Activated naive CD4-positive, alpha-beta T cell treated with anti-CD3 and anti-CD28 coated beads, Interleukin-2, amount 10 ng/mL, durations not matched to agents 7 days and 5 days (primary cell): Measurements from ENCODE around the gene IL1RAPL2.
"Not testable (repeated sequence)": the region's sequence is repeated elsewhere in the genome, so short reads cannot be mapped to it uniquely, and the experiment has no call there.

Experiments used
- CTCF ChIA-PET: fragments of 350-600 bp; sonication (Branson Sonifier 250); formaldehyde crosslinking; loops from one replicate; lab custom pipeline; 2021; ENCODE audit warnings: antibody characterized with exemption; lab: Charles Lee
- DNase-seq: peaks from one replicate; pipeline ENCODE4 v3.0.0-alpha.2; 2020
- H3K27ac Mint-ChIP-seq: one replicate; pipeline ENCODE4 v1.8.0; 2021; ENCODE audit warnings: mild to moderate bottlenecking, moderate library complexity, mixed read lengths
- H3K27me3 Mint-ChIP-seq: one replicate; pipeline ENCODE4 v1.8.0; 2021; ENCODE audit warnings: mild to moderate bottlenecking, mixed read lengths
- H3K36me3 Mint-ChIP-seq: one replicate; pipeline ENCODE4 v1.8.0; 2021; ENCODE audit warnings: mixed read lengths
- H3K4me1 Mint-ChIP-seq: one replicate; pipeline ENCODE4 v1.8.0; 2021; ENCODE audit warnings: mixed read lengths
- H3K4me3 Mint-ChIP-seq: one replicate; pipeline ENCODE4 v1.8.0; 2021; ENCODE audit warnings: mild to moderate bottlenecking, moderate library complexity, mixed read lengths
- H3K9me3 Mint-ChIP-seq: one replicate; pipeline ENCODE4 v1.8.0; 2021; ENCODE audit warnings: mixed read lengths

The IL1RAPL2 gene

DNA sequence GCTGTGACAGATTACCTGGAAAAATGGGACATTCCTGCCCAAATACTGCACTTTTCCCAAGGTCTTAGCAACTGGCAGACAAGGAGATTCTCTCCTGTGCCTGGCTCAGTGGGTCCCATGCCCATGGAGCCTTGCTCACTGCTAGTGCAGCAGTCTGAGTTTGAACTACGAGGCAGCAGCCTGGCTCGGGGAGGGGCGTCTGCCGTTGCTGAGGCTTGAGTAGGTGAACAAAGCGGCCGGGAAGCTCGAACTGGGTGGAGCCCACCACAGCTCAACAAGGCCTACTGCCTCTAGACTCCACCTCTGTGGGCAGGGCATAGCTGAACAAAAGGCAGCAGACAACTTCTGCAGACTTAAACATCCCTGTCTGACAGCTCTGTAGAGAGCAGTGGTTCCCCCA, 1118.3 kb downstream of the IL1RAPL2 start:
- H3K36me3 Mint-ChIP-seq, H3K27me3 Mint-ChIP-seq, H3K4me1 Mint-ChIP-seq, H3K4me3 Mint-ChIP-seq, DNase-seq, H3K27ac Mint-ChIP-seq, CTCF ChIA-PET, H3K9me3 Mint-ChIP-seq: not testable (repeated sequence)

DNA sequence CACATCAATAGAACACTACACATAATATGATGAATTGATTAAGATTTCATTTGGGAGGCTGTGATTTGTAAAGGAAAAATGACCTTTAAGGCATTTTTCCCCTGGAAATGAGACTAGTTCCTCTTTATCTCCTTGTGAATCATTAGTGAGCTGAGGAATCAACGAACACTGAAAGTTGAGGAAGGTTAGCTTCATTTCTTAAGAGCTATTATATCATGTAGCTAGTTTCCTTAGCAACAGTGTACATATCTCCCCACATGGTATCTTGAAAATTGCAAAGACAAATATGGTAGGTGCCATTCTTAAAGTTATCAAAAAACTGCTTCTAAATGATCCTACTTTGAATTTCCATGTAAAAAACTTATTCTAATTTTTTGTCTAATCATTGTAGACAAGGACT, 1128.8 kb downstream of the IL1RAPL2 start:
- CTCF ChIA-PET: no interaction called here
- no peaks in the 10 kb centered on the region for H3K27me3 Mint-ChIP-seq
- H3K36me3 Mint-ChIP-seq: no peaks in the 10 kb centered on the region
- no peaks in the 10 kb centered on the region for H3K4me1 Mint-ChIP-seq
- H3K27ac Mint-ChIP-seq: no peak overlapping the region
- no peak for DNase-seq
- H3K9me3 Mint-ChIP-seq: peaks cover 3% of the 10 kb centered on the region
- no peak overlapping the region for H3K4me3 Mint-ChIP-seq

DNA sequence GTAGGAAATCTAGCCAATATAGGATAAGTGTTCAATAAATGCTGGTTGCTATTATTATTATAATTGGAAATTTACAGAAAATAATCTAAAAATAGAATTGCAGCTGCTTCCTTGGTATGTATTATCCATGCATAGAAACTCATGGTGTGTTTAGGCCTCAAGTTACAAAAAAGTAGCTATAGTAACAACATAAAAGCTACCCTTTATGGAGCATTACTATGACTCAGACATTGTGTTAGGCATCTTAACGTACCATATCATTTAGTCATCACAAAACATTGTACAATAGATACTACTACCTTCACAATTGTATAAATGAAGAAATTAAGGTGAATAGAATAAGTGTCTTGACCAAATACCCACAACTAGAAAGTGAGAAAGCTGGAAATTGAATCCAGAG, 1129.5 kb downstream of the IL1RAPL2 start:
- H3K27ac Mint-ChIP-seq: no peak overlapping the region
- no peak overlapping the region for H3K4me3 Mint-ChIP-seq
- CTCF ChIA-PET: no interaction called here
- H3K36me3 Mint-ChIP-seq: no peaks in the 10 kb centered on the region
- no peak for DNase-seq
- peaks cover 3% of the 10 kb centered on the region for H3K9me3 Mint-ChIP-seq
- no peaks in the 10 kb centered on the region for H3K4me1 Mint-ChIP-seq
- H3K27me3 Mint-ChIP-seq: no peaks in the 10 kb centered on the region

DNA sequence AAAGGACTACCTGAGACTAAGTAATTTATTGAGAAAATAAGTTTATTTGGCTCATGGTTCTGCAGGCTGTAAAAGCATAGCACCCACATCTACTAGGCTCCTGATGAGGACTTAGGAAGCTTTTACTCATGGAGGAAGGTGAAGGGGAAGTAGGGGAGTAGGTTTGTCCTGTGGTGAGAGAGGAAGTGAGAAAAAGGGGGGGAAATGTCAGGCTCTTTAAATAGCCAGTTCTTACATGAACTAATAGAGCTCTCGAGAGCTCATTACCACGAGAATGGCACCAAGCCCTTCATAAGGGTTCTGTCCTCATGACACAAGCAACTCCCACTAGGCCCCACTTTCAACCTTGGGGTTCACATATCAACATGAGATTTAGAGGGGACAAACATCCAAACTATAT, 1130.9 kb downstream of the IL1RAPL2 start:
- no peaks in the 10 kb centered on the region for H3K27me3 Mint-ChIP-seq
- CTCF ChIA-PET: no interaction called here

DNA sequence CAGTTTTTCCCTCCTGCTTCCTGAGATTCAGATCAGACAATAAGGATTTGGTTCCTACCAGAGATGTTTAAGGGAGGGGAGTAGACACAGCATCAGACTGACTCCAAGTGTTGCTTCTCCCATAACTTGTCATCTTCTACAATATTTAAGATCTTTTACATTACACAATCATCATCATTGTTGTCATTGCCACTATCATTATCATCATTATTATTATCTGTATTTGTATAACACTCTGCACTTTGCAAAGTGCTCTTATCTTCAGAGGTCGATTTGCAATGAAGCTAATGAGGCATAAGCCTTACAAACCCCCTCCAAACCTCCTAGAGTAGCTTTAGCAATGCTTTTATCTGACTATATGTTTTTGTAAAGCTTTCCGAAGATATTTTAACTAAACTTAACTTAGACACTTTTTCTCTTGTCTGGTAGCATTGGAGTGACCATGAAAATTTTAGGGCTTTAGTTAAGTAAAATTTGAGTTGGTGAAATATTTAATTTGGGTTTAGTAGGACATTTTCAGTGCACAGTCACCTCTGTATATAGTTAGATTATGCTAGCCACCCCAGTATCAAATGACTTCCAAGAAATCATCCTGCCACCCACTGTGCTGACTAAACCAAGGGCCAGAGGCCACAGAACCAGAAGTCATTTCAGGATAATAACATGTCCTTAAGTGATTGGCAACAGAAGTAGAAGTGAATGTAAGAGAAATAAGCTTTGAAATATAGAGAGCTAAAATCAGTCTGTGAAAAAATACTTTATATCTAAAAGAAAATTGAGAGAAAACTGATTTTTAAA, 1132.2 kb downstream of the IL1RAPL2 start:
- Mint-ChIP-seq H3K36me3 (no peaks in the 10 kb centered on the region), H3K9me3 (peaks cover 3% of the 10 kb centered on the region)

More for the DNA sequence above, 1130.9 kb downstream of the IL1RAPL2 start:
- Mint-ChIP-seq H3K27ac (no peak overlapping the region), H3K36me3 (no peaks in the 10 kb centered on the region), H3K9me3 (peaks cover 3% of the 10 kb centered on the region), H3K4me1 (no peaks in the 10 kb centered on the region), H3K4me3 (no peak overlapping the region)
- DNase-seq: no peak

DNA sequence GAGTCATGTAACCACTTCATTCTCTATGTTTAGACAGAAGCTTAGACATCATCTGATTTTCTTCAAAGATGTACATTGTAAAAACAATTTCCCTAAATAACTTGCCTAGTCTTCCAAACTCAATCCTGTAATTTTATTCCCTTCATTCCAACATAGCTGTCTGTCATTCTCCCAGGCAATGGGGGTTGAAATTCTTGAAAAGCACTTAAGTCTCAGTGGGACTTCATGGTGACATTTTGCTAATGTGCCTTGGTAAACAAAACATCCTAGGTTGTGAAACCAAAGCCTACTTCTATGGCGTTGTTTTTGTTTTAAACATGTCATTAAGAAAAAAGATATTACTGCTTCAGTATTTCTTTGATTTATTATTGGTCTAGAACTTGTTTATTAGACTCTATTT, 1134.3 kb downstream of the IL1RAPL2 start:
- Mint-ChIP-seq H3K4me1 (no peaks in the 10 kb centered on the region), H3K27me3 (no peaks in the 10 kb centered on the region), H3K9me3 (no peaks in the 10 kb centered on the region), H3K27ac (no peak overlapping the region), H3K4me3 (no peak overlapping the region), H3K36me3 (no peaks in the 10 kb centered on the region)
- no peak for DNase-seq
- CTCF ChIA-PET: no interaction called here

More for the DNA sequence above, 1132.2 kb downstream of the IL1RAPL2 start:
- Mint-ChIP-seq H3K27me3 (no peaks in the 10 kb centered on the region), H3K27ac (no peak overlapping the region), H3K4me3 (no peak overlapping the region), H3K4me1 (no peaks in the 10 kb centered on the region)
- CTCF ChIA-PET: no interaction called here
- no peak for DNase-seq

DNA sequence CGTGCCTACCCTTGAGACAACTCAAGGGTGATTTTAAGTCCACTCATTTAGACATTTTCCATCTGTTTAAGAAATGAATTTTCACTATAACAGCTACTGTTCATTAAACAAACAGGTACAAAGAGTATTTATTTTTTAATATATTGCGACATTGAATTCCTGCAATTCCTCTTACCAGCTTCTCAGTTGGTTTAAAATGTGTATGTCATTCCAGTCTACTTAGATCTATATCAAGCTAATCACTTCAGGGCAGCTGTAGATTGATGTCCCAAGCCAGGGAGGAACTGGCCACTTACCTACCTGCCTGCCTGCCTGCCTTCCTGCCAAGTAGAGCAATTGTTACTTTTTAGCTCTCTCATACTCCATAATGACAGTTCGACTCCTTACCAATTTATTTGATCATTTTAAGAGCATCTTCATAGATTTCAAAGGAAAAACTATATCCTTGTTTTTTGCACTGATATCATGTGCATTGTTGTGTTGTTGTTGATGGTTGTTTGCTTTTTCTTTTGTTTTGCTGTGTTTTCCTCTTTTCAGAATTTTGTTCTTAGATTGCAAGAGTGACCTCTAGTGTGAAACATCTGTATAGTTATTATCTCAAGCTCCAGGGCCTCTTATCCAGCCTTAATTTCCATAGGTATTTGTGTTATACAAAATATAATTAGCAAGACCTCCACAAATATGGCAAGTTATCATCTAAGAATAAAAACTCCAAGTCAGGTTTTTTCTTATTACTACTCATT, 1135.5 kb downstream of the IL1RAPL2 start:
- no peaks in the 10 kb centered on the region for H3K36me3 Mint-ChIP-seq
- CTCF ChIA-PET: no interaction called here

DNA sequence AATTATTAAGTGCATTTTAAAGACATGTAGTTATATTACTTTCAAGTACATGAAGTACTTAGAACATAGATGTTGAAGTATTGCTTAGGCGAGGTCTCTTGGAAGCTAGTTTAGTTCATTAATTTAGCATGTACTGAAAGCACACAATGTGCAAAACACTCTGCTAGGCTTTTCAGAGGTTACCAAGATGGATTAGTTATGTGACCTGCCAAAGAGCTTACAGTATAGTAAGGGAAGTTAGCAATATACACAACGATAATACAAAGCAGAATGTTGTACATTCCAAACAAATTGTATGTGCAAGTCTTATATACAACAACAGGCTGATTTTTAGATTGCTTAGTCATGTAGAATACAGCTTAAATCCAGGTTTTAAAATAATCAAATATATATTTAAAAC, 1137.9 kb downstream of the IL1RAPL2 start:
- DNase-seq: no peak
- CTCF ChIA-PET: no interaction called here

More for the DNA sequence above, 1135.5 kb downstream of the IL1RAPL2 start:
- Mint-ChIP-seq H3K9me3 (no peaks in the 10 kb centered on the region), H3K27ac (no peak overlapping the region), H3K4me1 (no peaks in the 10 kb centered on the region), H3K27me3 (no peaks in the 10 kb centered on the region), H3K4me3 (no peak overlapping the region)
- no peak for DNase-seq

DNA sequence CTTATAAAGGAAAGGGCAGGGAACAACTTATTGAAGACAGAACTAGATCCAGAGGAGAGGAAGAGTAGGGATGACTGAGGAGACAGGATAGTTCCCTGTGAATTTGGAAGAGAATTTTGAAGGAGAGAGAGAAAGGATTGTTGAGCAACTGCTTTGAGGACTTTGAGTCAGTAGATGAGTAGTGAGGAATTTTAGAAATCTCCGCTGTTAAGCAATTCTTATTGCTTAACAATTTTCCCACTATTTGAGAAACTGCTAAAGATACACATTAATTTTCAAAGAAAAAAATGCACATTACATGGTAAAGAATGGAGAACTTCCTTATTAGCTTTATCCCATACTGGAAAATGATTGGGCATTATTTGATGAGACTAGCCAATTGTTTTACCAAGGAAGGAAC, 1140.0 kb downstream of the IL1RAPL2 start:
- no peak overlapping the region for H3K4me3 Mint-ChIP-seq
- H3K9me3 Mint-ChIP-seq: no peaks in the 10 kb centered on the region
- CTCF ChIA-PET: no interaction called here
- DNase-seq: no peak
- no peak overlapping the region for H3K27ac Mint-ChIP-seq
- no peaks in the 10 kb centered on the region for H3K27me3 Mint-ChIP-seq
- no peaks in the 10 kb centered on the region for H3K4me1 Mint-ChIP-seq
- no peaks in the 10 kb centered on the region for H3K36me3 Mint-ChIP-seq

More for the DNA sequence above, 1137.9 kb downstream of the IL1RAPL2 start:
- Mint-ChIP-seq H3K27ac (no peak overlapping the region), H3K9me3 (no peaks in the 10 kb centered on the region), H3K36me3 (no peaks in the 10 kb centered on the region), H3K4me3 (no peak overlapping the region), H3K27me3 (no peaks in the 10 kb centered on the region), H3K4me1 (no peaks in the 10 kb centered on the region)

DNA sequence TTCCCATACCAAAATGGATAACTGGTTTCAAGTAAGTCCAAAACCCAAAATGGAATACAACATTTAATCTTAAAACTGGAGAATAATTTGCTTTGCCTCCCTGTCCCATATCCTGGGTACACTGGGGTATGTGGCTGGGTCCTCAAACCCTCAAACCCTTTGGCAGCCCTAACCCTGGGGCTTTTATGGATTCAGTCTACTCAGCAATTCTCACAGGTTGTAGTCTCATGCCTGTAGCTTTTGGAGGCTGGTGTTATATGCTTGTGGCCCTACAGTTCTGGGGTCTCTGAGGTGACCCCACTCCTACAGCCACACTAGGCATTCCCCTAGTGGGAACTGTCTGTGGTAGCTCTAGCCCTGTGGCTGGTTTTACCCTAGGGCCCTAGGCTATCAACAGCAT, 1145.8 kb downstream of the IL1RAPL2 start:
- peaks cover 3% of the 10 kb centered on the region for H3K9me3 Mint-ChIP-seq
- DNase-seq: no peak
- no peaks in the 10 kb centered on the region for H3K27me3 Mint-ChIP-seq
- H3K4me3 Mint-ChIP-seq: no peak overlapping the region
- no peaks in the 10 kb centered on the region for H3K4me1 Mint-ChIP-seq
- CTCF ChIA-PET: no interaction called here
- no peaks in the 10 kb centered on the region for H3K36me3 Mint-ChIP-seq
- H3K27ac Mint-ChIP-seq: no peak overlapping the region

DNA sequence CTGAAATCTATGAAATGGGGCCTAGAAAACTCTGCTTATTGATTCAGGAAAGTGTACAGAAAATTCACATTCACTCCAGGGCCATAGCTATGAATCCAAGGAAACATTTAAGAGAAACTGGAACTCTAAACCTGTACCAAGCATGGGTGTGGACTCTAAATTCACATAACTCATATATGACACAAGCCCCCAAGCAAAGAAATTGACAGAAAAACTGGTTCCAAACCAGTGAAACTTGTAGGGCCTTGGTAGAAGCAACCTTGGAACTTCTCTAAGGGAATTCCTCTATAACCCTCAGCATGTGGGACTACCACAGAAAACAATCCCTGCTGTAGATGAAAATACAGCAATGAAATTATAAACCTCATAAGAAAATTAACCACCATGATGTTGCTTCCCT, 1149.7 kb downstream of the IL1RAPL2 start:
- Mint-ChIP-seq H3K9me3 (peaks cover 3% of the 10 kb centered on the region), H3K4me1 (no peaks in the 10 kb centered on the region), H3K27ac (no peak overlapping the region), H3K4me3 (no peak overlapping the region), H3K36me3 (no peaks in the 10 kb centered on the region), H3K27me3 (no peaks in the 10 kb centered on the region)
- CTCF ChIA-PET: no interaction called here
- DNase-seq: no peak

DNA sequence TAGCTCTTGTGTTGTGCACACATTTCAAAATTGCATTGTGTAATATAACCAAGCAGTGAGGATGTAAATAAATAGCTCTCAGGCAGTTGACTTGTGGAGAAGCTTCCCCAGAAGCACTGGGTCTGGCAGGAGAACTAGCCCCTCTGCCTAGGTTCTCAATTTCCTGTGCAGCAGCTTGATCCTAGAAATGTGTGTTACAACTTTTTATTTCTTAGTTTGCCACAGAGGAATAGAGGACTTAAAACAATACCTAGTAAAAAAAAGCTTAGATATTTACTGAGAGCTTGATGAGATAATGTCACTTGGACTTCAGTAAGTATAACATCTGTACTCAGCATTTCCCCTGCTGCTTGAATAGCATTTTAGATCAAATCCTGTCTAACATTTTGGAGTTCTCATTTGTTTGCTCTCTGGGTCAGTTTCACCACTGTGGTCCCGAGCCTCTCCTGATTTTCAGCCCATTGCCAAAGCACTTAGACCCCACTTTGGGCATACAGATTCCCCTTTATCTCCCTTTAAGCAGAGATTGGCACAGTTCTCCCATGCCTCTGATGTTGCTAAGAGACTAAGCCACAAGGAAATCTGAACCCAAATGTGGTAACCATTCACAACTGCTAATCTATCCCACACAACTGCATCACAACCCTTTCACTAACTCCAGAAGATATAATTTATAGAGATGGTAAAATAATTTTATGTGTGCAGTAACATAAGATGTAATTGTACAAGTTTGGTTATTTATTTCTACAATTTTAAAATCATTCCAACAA, 1158.2 kb downstream of the IL1RAPL2 start:
- CTCF ChIA-PET: no interaction called here
- Mint-ChIP-seq H3K27ac (no peak overlapping the region), H3K9me3 (no peaks in the 10 kb centered on the region), H3K4me3 (no peak overlapping the region), H3K27me3 (no peaks in the 10 kb centered on the region), H3K36me3 (no peaks in the 10 kb centered on the region), H3K4me1 (no peaks in the 10 kb centered on the region)
- no peak for DNase-seq

DNA sequence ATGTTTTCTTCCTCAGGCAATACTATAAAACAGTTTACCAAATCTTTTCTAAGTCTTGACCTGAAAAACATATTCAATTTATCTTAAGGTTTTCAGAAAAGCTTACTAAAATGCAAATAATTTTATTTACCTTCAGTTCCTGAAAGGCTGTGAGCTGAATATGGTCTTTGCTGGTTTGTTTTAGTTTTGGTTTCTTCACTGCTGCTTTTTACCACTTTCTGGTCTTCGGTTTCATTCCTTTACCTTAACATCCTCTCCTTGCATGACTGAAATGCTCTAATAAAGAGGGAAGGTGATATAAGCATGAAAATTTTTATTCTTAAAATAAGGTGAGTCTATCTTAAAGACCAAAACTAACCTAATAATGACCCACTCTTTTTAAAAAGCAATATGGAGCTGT, 1159.2 kb downstream of the IL1RAPL2 start:
- no peak for DNase-seq
- no peak overlapping the region for H3K27ac Mint-ChIP-seq
- no peaks in the 10 kb centered on the region for H3K9me3 Mint-ChIP-seq
- no peak overlapping the region for H3K4me3 Mint-ChIP-seq
- H3K36me3 Mint-ChIP-seq: no peaks in the 10 kb centered on the region
- no peaks in the 10 kb centered on the region for H3K4me1 Mint-ChIP-seq
- H3K27me3 Mint-ChIP-seq: no peaks in the 10 kb centered on the region
- CTCF ChIA-PET: no interaction called here

DNA sequence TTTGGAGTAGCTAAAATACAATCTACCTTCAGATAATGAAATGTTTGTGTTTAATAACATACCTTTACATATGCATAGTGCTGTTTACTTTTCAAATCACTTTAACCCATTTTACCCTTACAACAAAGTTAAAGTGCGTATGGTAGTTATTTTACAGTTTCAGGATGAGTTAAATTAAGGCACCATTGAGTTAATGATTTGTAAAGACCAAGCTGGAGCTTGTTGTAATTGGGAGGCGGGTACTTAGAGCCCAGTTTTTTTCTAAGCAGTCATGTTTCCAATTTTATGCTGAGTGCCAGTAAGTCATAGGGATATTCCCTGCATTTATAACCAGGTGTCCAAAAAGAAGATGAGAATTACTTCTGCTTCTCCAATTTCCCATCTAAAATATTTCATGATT, 1172.2 kb downstream of the IL1RAPL2 start:
- DNase-seq: no peak
- no peaks in the 10 kb centered on the region for H3K27me3 Mint-ChIP-seq
- H3K27ac Mint-ChIP-seq: no peak overlapping the region
- CTCF ChIA-PET: no interaction called here
- H3K9me3 Mint-ChIP-seq: no peaks in the 10 kb centered on the region
- H3K4me3 Mint-ChIP-seq: no peak overlapping the region
- no peaks in the 10 kb centered on the region for H3K36me3 Mint-ChIP-seq
- H3K4me1 Mint-ChIP-seq: no peaks in the 10 kb centered on the region
